Measurements from ENCODE around the gene MEIOC.
"Not testable (repeated sequence)": the region's sequence is repeated elsewhere in the genome, so short reads cannot be mapped to it uniquely, and the experiment has no call there.

MEIOC gene

GRCh38 chr17:44655983-44656710 is at the start of gene MEIOC:
Gene MEIOC, plus strand, starts transcription at chr17:44656468. Its CDS starts 146 bp downstream, at chr17:44656614.
- no peak for FAIRE-seq

GRCh38 chr17:44606658-44607057 is 49.6 kb upstream of the MEIOC start:
- FAIRE-seq, result no peak

- no peak for FAIRE-seq
These were observed 48.2 kb upstream of the MEIOC start for GRCh38 chr17:44607836-44608690.

GRCh38 chr17:44608727-44609435 is 47.4 kb upstream of the MEIOC start:
- FAIRE-seq, result no peak

GRCh38 chr17:44610331-44610730 is 45.9 kb upstream of the MEIOC start:
- no peak for FAIRE-seq

- FAIRE-seq, result no peak
These were observed 45.4 kb upstream of the MEIOC start for GRCh38 chr17:44610871-44611270.

- FAIRE-seq, result no peak
These were observed 41.4 kb upstream of the MEIOC start for GRCh38 chr17:44614862-44615261.

- not testable (repeated sequence) for FAIRE-seq
These were observed 37.6 kb upstream of the MEIOC start for GRCh38 chr17:44618652-44619051.

- FAIRE-seq, result no peak
These were observed 33.1 kb upstream of the MEIOC start for GRCh38 chr17:44623070-44623725.

- FAIRE-seq, result no peak
These were observed 28.6 kb upstream of the MEIOC start for GRCh38 chr17:44627513-44628242.

- FAIRE-seq, result no peak
These were observed 27.8 kb upstream of the MEIOC start for GRCh38 chr17:44628243-44629188.

GRCh38 chr17:44629314-44629713 is 27.0 kb upstream of the MEIOC start:
- no peak for FAIRE-seq

GRCh38 chr17:44630703-44631102 is 25.6 kb upstream of the MEIOC start:
- no peak for FAIRE-seq

GRCh38 chr17:44633998-44634397 is 22.3 kb upstream of the MEIOC start:
- no peak for FAIRE-seq

- not testable (repeated sequence) for FAIRE-seq
These were observed 21.9 kb upstream of the MEIOC start for GRCh38 chr17:44634401-44634800.

- FAIRE-seq, result peak; percentile 97
These were observed 19.7 kb upstream of the MEIOC start for GRCh38 chr17:44636562-44636961.

- no peak for FAIRE-seq
These were observed 19.2 kb upstream of the MEIOC start for GRCh38 chr17:44637066-44637465.

- FAIRE-seq, result no peak
These were observed 13.4 kb upstream of the MEIOC start for GRCh38 chr17:44642834-44643233.

- no peak for FAIRE-seq
These were observed 10.9 kb upstream of the MEIOC start for GRCh38 chr17:44645341-44645740.

GRCh38 chr17:44646280-44646679 is 10.0 kb upstream of the MEIOC start:
- no peak for FAIRE-seq

- FAIRE-seq, result no peak
These were observed 8.5 kb upstream of the MEIOC start for GRCh38 chr17:44647736-44648135.

All from A204.1 (cell line).